Measurements from ENCODE around the gene TRIM7.
"Not testable (repeated sequence)": the region's sequence is repeated elsewhere in the genome, so short reads cannot be mapped to it uniquely, and the experiment has no call there.

Gene TRIM7

DNA sequence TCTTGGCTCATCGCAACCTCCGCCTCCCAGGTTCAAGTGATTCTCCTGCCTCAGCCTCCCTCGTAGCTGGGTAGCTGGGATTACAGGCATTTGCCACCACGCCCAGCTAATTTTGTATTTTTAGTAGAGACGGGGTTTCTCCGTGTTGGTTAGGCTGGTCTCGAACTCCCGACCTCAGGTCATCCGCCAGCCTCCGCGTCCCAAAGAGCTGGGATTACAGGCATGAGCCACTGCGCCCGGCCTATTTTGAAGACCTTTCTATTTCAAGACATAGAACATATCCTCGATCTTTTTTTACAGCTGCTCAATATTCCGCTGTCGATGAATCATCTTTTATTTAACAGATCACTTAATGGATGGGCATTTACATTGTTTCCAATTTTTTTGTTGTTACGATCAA is 5.7 kb upstream of the TRIM7 start:
- not testable (repeated sequence) for DNase-seq

DNA sequence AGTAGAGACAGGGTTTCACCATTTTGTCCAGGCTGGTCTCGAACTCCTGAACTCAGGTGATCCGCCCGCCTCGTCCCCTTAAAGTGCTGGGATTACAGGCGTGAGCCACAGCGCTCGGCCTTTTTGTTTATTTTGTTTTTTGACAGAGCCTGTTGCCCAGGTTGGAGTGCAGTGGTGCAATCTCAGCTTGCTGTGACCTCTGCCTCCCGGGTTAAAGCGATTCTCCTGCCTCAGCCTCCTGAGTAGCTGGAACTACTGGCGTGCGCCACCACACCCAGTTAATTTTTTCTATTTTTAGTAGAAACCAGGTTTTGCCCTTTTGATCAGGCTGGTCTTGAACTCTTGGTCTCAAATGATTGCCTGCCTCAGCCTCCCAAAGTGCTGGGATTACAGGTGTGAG is 5.2 kb upstream of the TRIM7 start:
- DNase-seq = not testable (repeated sequence)

DNA sequence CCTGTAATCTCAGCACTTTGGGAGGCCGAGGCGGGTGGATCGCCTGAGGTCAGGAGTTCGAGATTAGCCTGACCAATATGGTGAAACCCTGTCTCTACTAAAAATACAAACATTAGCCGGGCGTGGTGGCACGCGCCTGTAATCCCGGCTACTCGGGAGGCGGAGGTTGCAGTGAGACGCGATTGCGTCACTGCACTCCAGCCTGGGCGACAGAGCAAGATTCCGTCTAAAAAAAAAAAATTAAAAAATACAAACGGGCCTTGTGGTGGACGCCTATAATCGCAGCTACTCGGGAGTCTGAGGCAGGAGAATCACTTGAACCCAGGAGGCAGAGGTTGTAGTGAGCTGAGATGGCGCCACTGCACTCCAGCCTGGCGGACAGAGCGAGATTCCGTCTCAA is 4.0 kb upstream of the TRIM7 start:
- DNase-seq = not testable (repeated sequence)

DNA sequence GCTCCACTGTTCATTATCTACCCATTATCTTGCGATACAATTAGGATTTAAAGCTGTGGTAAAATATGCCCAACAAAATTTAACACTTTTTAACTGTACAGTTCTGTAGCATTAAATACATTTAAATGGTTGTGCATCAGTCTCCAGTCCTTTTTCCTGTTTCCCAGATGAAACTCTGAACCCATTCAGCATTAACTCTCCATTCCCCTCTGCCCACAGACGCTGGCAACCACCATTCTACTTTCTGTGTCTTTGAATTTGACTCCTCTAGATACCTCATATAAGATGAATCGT is 2.9 kb upstream of the TRIM7 start:
- no peak for DNase-seq

DNA sequence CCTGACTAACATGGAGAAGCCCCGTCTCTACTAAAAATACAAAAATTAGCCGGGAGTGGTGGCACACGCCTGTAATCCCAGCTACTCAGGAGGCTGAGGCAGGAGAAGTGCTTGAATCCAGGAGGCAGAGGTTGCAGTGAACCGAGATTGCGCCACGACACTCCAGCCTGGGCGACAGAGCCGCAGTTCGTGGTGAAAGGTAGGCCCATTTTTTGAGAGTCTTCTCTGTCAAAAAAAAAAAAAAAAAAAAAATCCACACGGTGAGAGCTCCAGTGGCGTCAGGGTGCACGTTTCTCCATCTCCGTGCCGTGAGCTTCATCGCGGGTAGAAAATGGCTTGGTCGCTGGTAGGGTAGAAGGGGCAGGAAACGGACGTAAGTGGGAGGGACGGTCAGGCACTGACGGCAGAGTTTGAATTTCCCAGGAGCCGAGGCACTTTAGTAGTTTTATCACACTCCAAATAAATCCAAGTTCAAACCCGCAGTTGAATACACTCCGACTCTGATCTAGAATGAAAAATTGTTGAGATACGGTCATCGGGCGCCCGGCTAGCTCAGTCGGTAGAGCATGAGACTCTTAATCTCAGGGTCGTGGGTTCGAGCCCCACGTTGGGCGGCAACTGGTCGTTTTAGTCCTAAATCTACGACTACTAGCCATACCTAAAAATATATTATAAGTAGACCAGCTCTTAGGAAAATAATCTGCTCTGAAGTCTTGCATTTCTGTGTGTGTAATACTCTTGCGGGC is 2.4 kb upstream of the TRIM7 start:
- DNase-seq = no peak

DNA sequence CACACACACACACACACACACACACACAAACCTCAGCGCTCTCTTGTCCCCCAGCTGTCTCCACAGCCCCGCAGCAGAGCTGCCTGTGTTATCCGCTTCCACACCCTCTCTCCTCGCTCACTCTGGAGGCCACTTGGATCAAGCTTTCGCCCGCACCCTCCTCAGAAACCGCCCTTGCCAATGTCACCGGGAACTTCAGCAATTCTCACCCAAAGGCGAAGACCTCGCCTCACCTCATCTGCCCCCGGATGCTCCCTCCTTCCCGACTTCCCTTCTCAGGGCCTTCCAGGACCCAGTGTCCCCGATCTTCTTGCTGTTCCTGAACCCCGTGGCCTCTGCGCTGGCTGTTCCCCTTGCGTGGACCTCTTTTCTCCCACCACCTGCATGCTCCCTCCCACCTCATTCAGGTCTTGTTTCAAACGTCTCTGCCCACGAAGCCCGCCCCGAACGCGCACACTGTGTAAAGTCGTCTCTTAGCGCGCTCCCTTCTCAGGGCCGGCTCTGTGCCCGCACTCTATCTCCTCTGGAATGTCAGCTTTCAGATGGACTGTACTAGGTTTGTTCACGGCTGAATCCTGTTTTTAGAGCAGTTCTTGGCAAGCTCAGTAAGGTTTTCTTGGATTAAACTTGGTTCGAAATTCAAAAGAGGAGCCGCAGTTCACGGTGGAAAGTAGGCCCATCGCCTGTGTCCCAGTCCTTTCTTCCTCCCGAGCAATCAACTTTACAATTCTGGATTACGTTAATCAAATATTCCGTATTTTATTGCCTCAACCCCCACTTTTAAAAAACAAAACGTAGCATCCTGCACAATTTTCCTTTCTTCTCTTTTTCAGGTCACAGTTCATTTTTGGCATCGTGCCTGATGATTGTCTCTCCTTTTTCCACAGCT is 1.0 kb upstream of the TRIM7 start:
- DNase-seq = no peak

DNA sequence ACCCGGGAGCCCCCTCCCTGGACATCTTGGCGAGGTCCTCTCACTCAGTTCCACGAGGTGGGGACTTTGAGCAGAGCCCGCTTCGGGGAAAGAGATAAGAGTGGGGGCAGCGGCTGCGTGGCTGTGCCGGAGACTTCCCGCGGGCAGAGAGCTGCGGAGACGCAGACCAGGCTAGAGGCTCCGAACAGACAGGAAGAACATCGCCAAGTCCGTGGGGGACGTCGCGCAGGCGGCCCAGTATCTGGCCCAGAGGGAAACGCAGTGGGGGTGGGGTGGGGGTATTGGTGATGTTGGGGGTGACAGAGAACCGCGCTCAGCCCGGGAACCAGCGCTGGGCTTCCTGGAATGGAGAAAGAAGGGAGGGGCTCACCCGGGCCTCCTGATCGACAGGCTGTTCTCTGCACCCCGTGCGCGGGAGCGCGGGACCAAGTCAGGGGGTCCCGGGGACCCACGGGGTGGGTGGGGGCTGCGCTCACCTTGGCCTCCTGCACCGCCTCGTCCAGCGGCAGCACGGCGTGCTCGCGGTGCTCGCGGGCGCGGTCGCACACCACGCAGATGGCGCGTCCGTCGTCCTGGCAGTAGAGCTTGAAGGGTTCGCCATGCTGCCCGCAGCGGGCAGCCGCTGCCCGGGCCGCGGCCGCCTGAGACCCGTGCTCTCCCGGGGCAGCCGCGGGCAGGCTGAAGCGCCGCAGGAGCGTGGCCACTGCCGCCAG is 727 bp downstream of the TRIM7 start:
- no peak for DNase-seq

DNA sequence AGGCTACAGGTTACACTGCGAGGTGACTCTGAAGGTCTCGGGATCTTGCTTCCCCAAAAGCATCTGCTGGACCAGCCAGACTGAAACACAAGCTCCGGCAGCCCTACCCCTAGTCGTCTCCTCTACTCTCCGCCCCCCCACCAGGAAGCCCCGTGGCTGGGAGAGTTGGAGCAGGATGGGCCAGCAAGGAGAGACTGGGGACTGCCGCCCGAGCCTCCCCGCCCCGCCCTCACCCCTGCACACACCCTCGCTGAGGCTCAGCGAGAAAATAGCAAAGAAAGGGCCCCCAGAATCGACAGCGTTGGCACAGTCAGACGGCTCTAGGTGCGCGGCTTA is 1.3 kb downstream of the TRIM7 start:
- DNase-seq = no peak

DNA sequence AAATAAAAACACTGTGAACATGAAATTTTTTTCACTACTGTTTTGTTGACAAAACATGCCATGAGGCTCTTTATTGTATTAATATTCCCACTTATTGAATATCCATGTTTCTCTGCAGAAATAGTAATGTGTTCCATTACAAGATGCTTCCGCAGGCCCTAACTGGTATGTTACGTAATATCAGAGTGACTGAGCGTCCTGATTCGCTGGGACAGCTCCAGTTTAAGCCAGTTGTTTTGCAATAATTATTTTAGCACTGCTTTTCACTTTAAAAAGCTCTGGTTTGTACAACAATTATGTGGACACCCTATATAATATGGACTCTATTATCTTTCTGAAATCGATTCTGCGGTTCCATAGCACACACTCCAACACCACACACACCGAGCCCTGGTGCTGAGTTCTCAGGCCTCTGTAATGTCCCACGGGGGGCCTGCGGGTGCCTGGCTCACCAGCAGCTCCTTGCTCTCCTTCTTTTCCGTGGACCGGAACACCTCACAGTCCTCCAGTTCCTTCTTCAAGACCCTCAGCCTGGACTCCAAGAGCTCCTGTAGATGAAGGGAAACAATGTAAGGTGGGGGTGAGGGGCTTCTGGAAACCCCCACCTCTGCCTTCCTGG is 1.8 kb downstream of the TRIM7 start:
- no peak for DNase-seq

DNA sequence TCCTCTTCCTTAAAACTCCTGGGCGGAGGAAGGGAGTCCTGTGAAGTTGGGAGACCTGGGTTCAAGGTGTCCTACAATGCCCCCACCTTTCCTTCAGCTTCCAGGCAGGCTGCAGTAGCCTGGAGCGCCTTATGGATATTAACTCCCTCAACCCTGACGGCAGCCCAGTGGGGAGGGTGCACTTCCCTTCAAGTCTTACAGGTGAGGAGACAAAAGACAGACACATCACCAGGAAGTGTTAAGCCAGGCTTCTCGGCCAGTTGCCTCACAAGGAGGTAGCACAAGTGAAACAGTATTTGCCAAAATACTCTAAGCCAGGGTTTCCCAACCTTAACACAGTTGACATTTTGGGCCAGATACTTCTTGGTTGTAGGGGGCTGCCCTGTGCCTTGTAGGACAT is 4.2 kb downstream of the TRIM7 start:
- no peak for DNase-seq

DNA sequence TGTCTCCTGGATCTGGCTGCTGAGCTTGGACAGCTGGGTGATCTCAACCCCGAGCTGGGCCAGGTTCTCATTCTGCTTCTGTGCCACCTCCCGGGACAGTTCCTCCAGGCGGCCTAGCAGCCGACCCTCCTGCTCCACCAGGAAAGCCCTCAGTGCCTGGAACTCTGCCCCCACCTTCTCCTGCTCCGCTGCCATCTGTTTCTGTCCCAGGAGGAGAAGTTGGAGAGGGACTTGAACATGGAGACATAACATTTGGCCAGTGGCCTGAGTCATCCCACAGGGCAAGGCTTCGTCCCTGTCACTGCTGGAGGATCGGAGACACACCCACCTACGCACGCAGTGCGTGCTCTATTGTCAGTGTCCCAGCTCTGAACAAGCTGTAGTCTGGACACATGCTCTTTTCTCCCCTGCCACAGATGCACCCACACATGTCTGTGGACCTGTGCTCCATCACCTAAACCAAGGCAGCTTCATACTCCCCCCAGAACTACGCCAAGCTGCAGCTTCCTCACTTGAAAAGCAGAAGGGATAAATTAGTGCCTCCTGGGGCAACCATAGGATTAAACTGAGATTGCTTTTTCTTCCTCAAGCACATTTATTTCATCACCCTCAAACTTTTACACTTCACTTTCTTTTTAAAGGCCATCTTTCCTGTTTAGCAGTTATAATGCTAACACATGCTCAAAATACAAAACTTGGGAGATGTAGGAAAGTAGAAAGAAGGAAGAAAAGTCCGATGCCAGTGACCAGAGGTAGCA is 4.9 kb downstream of the TRIM7 start:
- no peak for DNase-seq

DNA sequence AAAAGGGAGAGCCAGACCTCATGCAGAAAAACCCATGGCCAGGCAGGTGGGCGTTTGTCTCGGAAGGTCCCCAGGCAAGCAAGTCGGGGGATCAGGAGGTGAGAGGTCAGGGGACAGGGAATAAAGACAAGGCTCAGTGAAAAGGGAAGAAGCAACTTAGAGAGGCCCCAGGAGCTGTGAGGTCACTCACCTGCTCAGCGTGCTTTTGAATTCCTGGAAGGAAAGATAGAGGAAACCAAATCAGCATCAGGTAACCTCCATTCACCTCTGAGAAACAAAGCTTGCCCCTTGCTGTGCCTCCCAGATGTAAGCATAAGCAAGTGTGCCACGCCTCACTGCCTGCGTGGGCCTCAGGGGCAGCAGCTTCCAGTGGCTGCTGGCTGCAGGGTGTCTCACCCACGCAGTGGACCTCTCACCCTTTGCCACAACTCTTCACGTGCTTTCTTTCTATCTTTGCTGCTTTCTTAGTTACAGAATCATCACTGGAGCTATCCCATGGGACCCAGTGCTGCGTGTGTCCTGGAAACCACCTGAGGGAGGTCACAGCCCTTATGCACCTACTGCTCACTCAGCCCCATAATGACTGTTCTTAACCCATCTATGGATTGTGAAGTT is 6.0 kb downstream of the TRIM7 start:
- DNase-seq = no peak

DNA sequence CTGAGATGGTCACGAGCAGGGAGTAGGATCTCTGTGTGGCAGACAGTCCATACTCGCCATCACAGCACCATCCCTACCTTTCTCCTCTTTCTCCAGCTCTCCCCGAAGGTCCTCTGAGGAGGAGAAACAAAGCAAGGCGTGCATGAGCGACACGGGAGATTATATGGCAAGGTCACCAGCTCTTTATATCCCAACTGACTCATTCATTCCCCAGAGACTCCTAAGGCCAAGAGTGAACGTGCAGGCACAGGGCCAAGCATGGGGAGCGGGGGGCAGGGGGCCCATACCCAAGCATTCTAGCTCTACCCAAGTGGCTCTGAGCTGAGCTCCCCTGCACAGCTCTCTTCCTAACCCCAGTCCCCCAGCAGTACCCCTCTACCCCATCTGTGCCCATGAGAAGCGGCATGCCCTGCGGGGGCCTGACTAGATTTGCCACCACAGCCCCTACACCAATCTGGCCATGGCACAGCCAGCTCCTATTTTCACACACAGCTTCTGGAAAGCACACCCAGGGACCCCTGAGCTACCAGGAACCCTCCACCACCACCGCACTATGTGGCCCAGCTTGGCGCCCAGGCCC is 6.8 kb downstream of the TRIM7 start:
- DNase-seq = no peak

DNA sequence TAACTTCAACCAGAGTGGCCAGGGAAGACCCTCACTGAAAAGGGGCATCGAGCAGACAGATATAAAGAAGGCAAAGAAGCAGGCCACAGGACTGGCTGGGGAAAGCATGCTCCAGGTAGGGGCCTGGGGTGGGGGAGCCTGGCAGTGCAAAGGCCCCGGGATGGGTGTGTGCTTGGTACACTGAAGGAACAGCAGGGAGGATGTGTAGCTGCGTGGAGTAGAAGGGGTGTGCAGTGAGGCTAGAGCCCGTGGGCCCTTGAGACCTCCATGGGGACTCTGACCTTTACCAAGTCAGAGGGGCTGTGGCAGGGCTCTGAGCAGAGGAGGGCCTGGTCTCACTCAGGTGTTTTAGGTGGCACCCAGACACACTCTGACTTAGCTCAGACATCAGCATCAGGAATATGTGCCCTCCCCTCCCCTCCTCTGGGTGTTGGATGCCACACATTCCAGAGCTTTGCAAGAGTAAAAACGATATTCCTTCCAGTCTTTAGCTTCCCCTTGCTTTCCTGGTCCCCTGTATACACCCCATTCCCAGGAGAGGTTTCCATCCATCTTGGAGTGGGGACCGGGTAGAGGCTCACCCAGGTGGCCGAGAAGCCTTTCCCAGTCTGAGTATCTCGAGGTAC is 7.6 kb downstream of the TRIM7 start:
- no peak for DNase-seq

DNA sequence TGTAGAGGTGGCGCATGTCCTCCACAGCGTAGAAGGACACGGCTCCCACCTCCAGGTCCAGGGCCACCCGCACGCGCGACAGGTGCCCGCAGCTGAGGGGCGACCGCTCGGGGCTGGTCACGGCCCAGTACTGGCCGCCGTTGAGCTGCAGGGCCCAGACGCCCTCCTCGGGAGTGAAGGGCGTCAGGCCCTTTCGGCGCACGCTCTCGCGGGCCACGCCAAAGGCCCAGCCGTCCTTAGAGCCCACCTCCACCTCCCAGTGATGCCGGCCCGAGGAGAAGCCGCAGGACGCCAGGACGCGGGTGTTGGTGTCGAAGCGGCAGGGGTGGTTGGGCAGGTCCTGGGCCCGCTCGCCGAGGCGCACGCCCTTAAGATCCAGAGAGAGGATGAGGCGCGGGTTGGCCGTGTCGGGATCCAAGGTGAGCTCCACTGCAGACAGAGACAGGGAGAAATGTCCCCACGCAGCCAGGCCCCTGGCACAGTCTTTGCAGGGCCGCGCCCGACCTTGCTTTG is 9.7 kb downstream of the TRIM7 start:
- DNase-seq = no peak

DNA sequence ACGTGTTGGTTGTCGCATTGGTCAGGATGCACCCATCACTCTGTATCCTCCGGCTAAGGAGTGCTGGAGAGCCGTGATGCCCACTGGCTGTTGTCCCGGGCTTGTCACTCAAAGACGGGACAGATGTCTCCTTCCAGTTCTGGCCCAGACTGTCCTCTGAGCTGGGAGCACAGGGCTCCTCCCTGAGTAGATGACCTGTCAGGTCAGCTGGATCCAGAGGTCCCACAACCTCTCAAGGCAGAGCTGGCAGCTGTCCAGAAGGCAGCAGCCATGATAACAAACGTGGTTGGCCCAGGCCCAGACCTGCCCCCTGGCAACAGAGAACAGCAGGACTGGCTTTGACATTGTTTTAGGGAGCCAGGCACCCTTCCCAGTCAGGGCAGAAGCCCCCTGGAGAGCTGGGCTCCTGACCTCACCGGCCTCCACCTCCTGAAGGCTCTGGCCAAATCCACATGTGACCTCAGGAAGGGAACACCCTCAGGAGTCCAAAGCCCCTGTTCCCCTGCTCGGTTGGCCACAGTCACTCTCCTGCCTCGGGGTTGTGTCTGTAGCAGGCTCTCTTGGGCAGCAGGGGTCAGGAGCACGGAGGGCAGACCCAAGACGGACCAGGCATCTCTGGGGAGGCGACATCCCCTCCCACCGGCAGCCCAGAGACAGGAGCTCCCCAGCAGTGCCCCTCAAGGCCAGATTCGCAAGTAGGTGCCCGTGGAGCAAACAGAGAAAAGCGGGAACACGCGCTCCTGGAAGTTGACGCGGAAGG is 10.3 kb downstream of the TRIM7 start:
- DNase-seq = no peak

DNA sequence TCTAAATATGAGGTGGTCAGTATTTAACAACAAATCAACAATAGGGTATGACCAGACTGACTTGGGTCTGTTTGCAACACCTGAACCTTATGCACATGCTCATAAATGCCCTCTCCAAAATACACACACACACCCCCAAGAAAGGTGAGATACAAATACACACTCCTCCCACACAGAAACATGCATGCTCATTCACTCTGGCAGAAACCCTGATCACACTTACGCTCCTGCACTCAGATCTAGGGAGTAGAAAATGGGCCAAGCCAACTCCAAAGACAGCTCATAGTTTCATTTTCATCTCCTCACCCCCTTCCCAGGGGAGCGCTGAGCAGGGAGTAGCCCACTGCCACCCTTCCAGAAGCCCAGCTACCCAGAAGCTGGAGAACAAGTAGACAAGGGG is 11.3 kb downstream of the TRIM7 start:
- no peak for DNase-seq

DNA sequence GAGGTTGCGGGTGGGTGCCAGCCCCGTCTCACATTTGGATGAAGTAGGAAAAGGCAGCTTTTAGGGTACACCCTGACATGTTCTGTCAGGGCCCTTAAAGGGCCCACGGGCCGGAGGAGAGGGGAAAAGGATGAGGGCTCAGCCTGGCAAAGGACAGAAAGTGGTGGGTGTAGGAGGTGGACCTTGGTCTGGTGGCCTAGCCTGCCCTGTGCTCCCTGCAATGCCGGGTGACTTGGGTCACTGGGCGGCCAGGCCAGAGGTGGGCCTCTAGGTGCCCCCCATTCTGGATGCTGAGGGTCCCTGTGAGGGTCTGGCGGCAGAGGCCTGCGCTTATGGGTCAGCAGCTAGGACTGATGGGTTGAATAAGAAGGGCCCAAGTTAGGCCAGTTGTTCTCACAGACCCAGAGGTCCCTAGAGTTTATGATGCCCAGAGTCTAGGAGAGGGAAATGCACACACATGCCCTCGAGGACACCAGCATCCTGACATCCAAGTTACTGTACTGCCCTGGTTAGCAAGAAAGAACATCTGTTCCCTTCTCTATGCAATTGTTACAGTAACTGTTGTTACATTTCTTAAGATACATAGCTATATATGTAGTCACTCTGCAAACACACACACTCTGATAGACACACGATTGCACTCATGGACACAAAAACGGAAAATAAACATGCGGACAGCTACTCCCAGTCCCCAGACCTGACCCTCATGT is 12.5 kb downstream of the TRIM7 start:
- DNase-seq = no peak

DNA sequence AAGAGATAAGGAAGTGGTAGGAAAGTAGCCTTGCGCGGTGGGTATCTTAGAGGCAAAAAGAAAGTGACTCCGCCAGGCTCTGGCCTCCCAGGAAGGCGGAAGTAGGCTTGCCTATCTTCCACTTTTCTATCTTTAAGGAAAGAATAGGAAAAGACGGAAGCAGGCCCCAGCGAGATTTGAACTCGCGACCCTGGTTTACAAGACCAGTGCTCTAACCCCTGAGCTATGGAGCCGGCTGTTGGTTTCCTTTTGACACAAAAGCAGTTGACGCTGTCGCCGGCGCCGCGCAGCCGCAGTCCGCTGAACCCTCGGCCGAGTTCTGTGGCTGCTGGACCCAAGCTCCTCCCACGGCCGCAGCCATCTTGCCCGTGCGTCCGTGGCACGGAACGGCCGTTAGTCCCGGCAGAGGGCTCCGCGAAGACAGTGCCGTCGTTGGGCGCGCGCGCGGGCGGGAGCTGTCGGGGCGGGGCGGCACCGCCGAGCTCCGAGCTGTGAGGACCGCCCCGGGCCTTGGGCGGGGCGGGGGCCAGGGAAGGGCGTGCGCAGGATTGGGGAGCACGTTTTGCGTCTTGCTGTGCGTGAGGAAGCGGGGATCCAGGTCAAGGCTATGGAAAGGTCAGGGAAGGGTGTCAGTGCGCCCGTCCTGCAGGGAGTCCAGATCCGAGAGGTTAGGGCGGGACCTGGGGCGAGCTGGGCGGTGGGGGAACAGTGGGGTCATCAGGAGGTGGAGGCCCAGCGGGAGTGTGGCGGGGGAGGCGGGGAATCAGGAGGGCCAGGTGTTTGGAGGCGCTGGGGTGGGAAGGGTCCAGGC is 13.3 kb downstream of the TRIM7 start:
- no peak for DNase-seq

Data from hippocampal formation (tissue), 2 donors.